ENCODE measurements around the gene CDH1.

DNA sequence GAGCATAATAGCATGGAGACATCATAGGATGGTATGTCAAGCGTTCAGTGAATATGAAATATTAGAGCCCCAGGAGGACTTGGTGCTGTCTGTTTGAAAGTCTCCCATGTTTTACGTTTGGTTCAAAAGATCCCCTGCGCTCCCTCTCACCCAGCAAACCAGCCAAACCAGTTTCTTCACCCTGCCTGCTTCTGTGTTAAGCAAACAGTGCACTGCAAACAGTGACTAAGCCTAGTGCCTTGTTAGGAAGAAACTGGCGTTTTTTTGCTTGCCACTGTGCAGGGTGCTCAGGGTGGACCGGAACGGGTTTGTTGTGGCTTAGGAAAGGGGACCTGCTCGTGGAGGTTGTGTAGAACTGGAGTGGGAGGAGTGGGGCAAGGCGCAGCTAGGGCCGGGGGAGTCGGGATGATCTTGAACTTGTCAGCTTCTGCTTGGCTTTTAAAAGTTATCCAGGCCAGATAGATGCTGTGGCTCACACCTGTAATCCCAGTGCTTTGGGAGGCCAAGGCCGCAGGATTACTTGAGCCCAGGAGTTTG is 7.7 kb downstream of the CDH1 start:
- TF ChIP-seq, protein P1, sequence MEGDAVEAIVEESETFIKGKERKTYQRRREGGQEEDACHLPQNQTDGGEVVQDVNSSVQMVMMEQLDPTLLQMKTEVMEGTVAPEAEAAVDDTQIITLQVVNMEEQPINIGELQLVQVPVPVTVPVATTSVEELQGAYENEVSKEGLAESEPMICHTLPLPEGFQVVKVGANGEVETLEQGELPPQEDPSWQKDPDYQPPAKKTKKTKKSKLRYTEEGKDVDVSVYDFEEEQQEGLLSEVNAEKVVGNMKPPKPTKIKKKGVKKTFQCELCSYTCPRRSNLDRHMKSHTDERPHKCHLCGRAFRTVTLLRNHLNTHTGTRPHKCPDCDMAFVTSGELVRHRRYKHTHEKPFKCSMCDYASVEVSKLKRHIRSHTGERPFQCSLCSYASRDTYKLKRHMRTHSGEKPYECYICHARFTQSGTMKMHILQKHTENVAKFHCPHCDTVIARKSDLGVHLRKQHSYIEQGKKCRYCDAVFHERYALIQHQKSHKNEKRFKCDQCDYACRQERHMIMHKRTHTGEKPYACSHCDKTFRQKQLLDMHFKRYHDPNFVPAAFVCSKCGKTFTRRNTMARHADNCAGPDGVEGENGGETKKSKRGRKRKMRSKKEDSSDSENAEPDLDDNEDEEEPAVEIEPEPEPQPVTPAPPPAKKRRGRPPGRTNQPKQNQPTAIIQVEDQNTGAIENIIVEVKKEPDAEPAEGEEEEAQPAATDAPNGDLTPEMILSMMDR (IDR thresholded peaks at IDR 0.05): no peak
- no peak for TF ChIP-seq POLR2A (IDR thresholded peaks at IDR 0.05)

Data from adrenal gland (tissue), 5 donors.